ENCODE data around the gene MCTP1. TPM values are rescaled to one million over a fixed set of nuclear protein-coding genes. Genes with fewer than 3 reads are reported as not detected.

Gene MCTP1
- total RNA-seq, 1 experiment from 2014 or later: 2.5 TPM

DNA sequence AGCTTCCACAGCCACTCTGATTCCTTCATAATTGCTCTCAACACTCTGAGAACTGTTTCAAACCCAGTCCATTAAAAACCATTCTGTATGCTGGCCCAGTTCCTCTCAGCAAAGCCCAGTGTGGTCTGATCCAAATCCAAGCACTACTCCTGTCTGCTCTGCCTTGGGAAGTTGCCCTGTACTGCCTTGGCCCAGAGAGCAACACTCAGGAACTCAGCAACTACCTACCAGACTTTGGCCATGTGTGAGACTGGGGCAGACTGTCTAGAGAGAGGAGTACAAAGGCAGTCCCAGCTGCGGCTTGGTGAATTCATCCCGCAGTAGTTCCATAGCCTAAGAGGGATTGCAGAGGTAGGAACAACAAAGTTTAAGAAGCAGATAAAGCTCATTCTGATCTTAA, 214.4 kb downstream of the MCTP1 start:
- no peaks in the 10 kb centered on the region for H3K27me3 Mint-ChIP-seq (ENCODE audit: low read depth)
- TF ChIP-seq, protein P1, sequence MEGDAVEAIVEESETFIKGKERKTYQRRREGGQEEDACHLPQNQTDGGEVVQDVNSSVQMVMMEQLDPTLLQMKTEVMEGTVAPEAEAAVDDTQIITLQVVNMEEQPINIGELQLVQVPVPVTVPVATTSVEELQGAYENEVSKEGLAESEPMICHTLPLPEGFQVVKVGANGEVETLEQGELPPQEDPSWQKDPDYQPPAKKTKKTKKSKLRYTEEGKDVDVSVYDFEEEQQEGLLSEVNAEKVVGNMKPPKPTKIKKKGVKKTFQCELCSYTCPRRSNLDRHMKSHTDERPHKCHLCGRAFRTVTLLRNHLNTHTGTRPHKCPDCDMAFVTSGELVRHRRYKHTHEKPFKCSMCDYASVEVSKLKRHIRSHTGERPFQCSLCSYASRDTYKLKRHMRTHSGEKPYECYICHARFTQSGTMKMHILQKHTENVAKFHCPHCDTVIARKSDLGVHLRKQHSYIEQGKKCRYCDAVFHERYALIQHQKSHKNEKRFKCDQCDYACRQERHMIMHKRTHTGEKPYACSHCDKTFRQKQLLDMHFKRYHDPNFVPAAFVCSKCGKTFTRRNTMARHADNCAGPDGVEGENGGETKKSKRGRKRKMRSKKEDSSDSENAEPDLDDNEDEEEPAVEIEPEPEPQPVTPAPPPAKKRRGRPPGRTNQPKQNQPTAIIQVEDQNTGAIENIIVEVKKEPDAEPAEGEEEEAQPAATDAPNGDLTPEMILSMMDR (conservative IDR thresholded peaks at IDR 0.05): no peak
- DNase-seq: no peak
- Histone ChIP-seq H3K23ac (ENCODE audit: insufficient read length, low read depth, low read length) (no peak overlapping the region), H3K4me1 (ENCODE audit: insufficient read depth, low read length) (no peaks in the 10 kb centered on the region), H4K8ac (replicated peaks; ENCODE audit: insufficient read length, low read depth, low read length) (no peak overlapping the region), H3K56ac (ENCODE audit: insufficient read length, low read depth, low read length) (no peak overlapping the region), H2BK5ac (ENCODE audit: insufficient read length, low read length) (no peak overlapping the region), H3T11ph (ENCODE audit: low read length) (no peak overlapping the region), H4K5ac (ENCODE audit: insufficient read length, low read depth, low read length) (no peak overlapping the region), H3K27me3 (ENCODE audit: insufficient read depth, low read length) (no peaks in the 10 kb centered on the region; the same call in 1 of the 2 replicates), H2BK12ac (ENCODE audit: insufficient read length, low read depth, low read length) (no peak overlapping the region), H4K91ac (ENCODE audit: insufficient read length, low read depth, low read length) (no peak overlapping the region), H3K14ac (ENCODE audit: insufficient read depth, low read length) (no peak overlapping the region), H3K27ac (ENCODE audit: insufficient read length, low read depth, low read length) (no peak overlapping the region), H3K4me2 (ENCODE audit: insufficient read depth, insufficient read length, low read length) (no peak overlapping the region), H3K79me2 (ENCODE audit: insufficient read depth, low read length) (no peaks in the 10 kb centered on the region), H3K4ac (ENCODE audit: low read depth, low read length) (no peak overlapping the region), H2BK120ac (ENCODE audit: low read depth, low read length, poor library complexity, severe bottlenecking) (no peak overlapping the region), H3K23me2 (ENCODE audit: insufficient read length, low read depth, low read length, poor library complexity, severe bottlenecking) (no peaks in the 10 kb centered on the region), H2BK15ac (ENCODE audit: low read depth, low read length) (no peak overlapping the region), H3K9ac (ENCODE audit: extremely low read depth, insufficient read length, low read length) (no peak overlapping the region), H3K79me1 (ENCODE audit: insufficient read depth, low read depth, low read length, poor library complexity, severe bottlenecking) (no peaks in the 10 kb centered on the region), H2AK5ac (ENCODE audit: insufficient read length, low read length) (no peak overlapping the region), H3K18ac (ENCODE audit: insufficient read length, low read depth, low read length) (no peak overlapping the region), H2AFZ (ENCODE audit: low read length) (no peak overlapping the region), H4K20me1 (ENCODE audit: control insufficient read depth, insufficient read depth, insufficient read length) (no peaks in the 10 kb centered on the region), H3K9me3 (ENCODE audit: control insufficient read depth, low read depth, low read length) (no peaks in the 10 kb centered on the region), H2BK20ac (ENCODE audit: low read depth, low read length, poor library complexity, severe bottlenecking) (no peak overlapping the region)
- no peaks in the 10 kb centered on the region for H3K9me3 Mint-ChIP-seq
- H3K36me3 Mint-ChIP-seq (ENCODE audit: insufficient read depth in 1 of 3, low read depth in 3 of 3): no peaks in the 10 kb centered on the region
- WGBS (ENCODE audit: extremely low coverage, insufficient read length, low lambda C conversion rate): no CpG with 5 or more reads among the region's 2 CpGs
- peaks cover 7 to 13% of the 10 kb centered on the region in 2 experiments; a peak in 3 of 4 replicates for H3K4me1 Mint-ChIP-seq
- H3K27ac Mint-ChIP-seq: peak overlapping the region in 2 of 3 experiments; percentile 7 to 28; a peak in 3 of 7 replicates
- no peak overlapping the region for H3K4me3 Mint-ChIP-seq

Data from H9 (cell line).